Sigmoid colon (tissue), 7 donors: ENCODE results near the gene HEXD. TPM values are rescaled to one million over a fixed set of nuclear protein-coding genes. Genes with fewer than 3 reads are reported as not detected.

Experiments used
- DNase-seq: peaks from one replicate; pipeline ENCODE4 v3.0.0-alpha.2; 2019
- H3K27ac ChIP-seq, 4 donors: fragments of 200-600 bp; sonication (generic); one replicate each; pipeline ENCODE4 v1.5.1; 2016 to 2019; ENCODE audit warnings: mild to moderate bottlenecking in 1 of 4
- H3K27me3 ChIP-seq, 3 donors: fragments of 200-600 bp; sonication (generic); one replicate each; pipeline ENCODE4 v1.5.1; 2019; ENCODE audit warnings: mild to moderate bottlenecking in 1 of 3
- H3K36me3 ChIP-seq, 4 donors: fragments of 200-600 bp; sonication (generic); one replicate each; pipeline ENCODE4 v1.5.1; 2016 to 2019
- H3K4me1 ChIP-seq, 4 donors: fragments of 200-600 bp; sonication (generic); one replicate each; pipeline ENCODE4 v1.5.1; 2017 to 2019
- H3K4me3 ChIP-seq, 4 donors: fragments of 200-600 bp; sonication (generic); one replicate each; pipeline ENCODE4 v1.5.1; 2017 to 2019; ENCODE audit warnings: mild to moderate bottlenecking in 2 of 4, moderate library complexity in 1 of 4
- H3K9me3 ChIP-seq, 4 donors: fragments of 200-600 bp in 3 of 4; sonication (generic) in 3 of 4; one replicate each; pipeline versions ENCODE4 v1.5.1 to v1.6.1; 2013 to 2019
- CTCF ChIP-seq, 4 experiments: fragments of 450-650 bp in 3 of 4; fragments of 200-600 bp in 1 of 4; IDR thresholded peaks; one replicate each; pipeline ENCODE4 v1.5.1; 2016 to 2019; ENCODE audit warnings: antibody characterized with exemption in 4 of 4, mild to moderate bottlenecking in 3 of 4, moderate library complexity in 2 of 4
- EP300 ChIP-seq, 4 donors: sonication (generic); formaldehyde crosslinking; IDR thresholded peaks; one replicate each; pipeline ENCODE4 v1.6.1; 2017; ENCODE audit warnings: antibody characterized with exemption in 4 of 4
- POLR2A ChIP-seq, 2 donors: fragments of 450-650 bp; IDR thresholded peaks; one replicate each; pipeline ENCODE4 v1.6.1; 2016; ENCODE audit warnings: antibody characterized with exemption in 2 of 2, mild to moderate bottlenecking in 2 of 2, moderate library complexity in 2 of 2
- POLR2AphosphoS5 ChIP-seq, 4 donors: sonication (generic); formaldehyde crosslinking; IDR thresholded peaks; one replicate each; pipeline ENCODE4 v1.6.1; 2017; ENCODE audit warnings: antibody characterized with exemption in 4 of 4
- WGBS, 2 donors: extraction: QIAGEN DNeasy Blood & Tissue Kit; methylation state at CpG; one replicate each; pipeline ENCODE4 v1.1.7; 2013; 5-methylcytosine and 5-hydroxymethylcytosine counted together
- intact Hi-C: fragments of 100-400 bp; cut with DNase I; formaldehyde crosslinking; loops from one replicate; pipeline ENCODE4 v1.15.1; 2023
- polyA plus RNA-seq, 3 donors: library from polyadenylated mRNA; stranded (reverse); fragments of 200-250 nt; gene quantifications; one replicate each; pipeline ENCODE4 v1.2.3, GENCODE V29; 2013
- total RNA-seq, 4 donors: library from RNA; depleted of rRNA; stranded (reverse); fragments of >200 nt; gene quantifications; one replicate each; pipeline ENCODE4 v1.1.0, GENCODE V29; 2016
- donor health status: healthy with polysubstance abuse.
- donor health status: Bipolar disorder and iron deficiency.
- donor health status: healthy.

The HEXD gene
- total and polyA plus RNA-seq, 7 donors, result 9.5 to 46.2 (median 23.9) TPM

- H3K4me1 ChIP-seq, result peaks cover 0 to 12% (median 0%) of the 10 kb centered on the region in 4 donors
- 84 to 87% methylated on average over 7 of the region's 7 CpGs for WGBS, 2 donors
- peaks cover 0 to 45% (median 11%) of the 10 kb centered on the region in 4 donors for H3K36me3 ChIP-seq
- TF ChIP-seq EP300 (IDR thresholded peaks at IDR 0.05), result no peak
- H3K27ac ChIP-seq, result no peak overlapping the region
- H3K9me3 ChIP-seq, result no peaks in the 10 kb centered on the region
- DNase-seq, result no peak
- H3K27me3 ChIP-seq, result no peaks in the 10 kb centered on the region
- no peak overlapping the region for H3K4me3 ChIP-seq
- intact Hi-C loops, result no loop called here
Observed at GRCh38 chr17:82402865-82403264, 15.3 kb upstream of the HEXD start.

GRCh38 chr17:82403662-82404660 is 14.2 kb upstream of the HEXD start:
- no peaks in the 10 kb centered on the region for H3K9me3 ChIP-seq
- no peaks in the 10 kb centered on the region for H3K27me3 ChIP-seq
- 96% methylated on average over 67 of the region's 67 CpGs for WGBS, 2 donors
- H3K36me3 ChIP-seq, result peaks cover 0 to 50% (median 11%) of the 10 kb centered on the region in 4 donors
- H3K4me3 ChIP-seq, result no peak overlapping the region
- no peak for TF ChIP-seq EP300 (IDR thresholded peaks at IDR 0.05)
- no peak for TF ChIP-seq CTCF (IDR thresholded peaks at IDR 0.05)
- no peak for TF ChIP-seq POLR2AphosphoS5 (IDR thresholded peaks at IDR 0.05)
- TF ChIP-seq POLR2A (IDR thresholded peaks at IDR 0.05), result no peak
- peaks cover 0 to 12% (median 0%) of the 10 kb centered on the region in 4 donors for H3K4me1 ChIP-seq
- H3K27ac ChIP-seq, result no peak overlapping the region
- intact Hi-C loops, result no loop called here
- no peak for DNase-seq

- WGBS, 2 donors, result 93 to 94% methylated on average over 14 of the region's 14 CpGs
- TF ChIP-seq POLR2A (IDR thresholded peaks at IDR 0.05), result no peak
- no peak for TF ChIP-seq EP300 (IDR thresholded peaks at IDR 0.05)
- no peak for TF ChIP-seq CTCF (IDR thresholded peaks at IDR 0.05)
- no peak for TF ChIP-seq POLR2AphosphoS5 (IDR thresholded peaks at IDR 0.05)
- H3K9me3 ChIP-seq, result no peaks in the 10 kb centered on the region
- DNase-seq, result no peak
- intact Hi-C loops, result no loop called here
- H3K4me3 ChIP-seq, result no peak overlapping the region
- H3K4me1 ChIP-seq, result peaks cover 0 to 4% (median 0%) of the 10 kb centered on the region in 4 donors
- no peaks in the 10 kb centered on the region for H3K27me3 ChIP-seq
- no peak overlapping the region for H3K27ac ChIP-seq
- peaks cover 0 to 56% (median 11%) of the 10 kb centered on the region in 4 donors for H3K36me3 ChIP-seq
Observed at GRCh38 chr17:82405051-82405450, 13.1 kb upstream of the HEXD start.

GRCh38 chr17:82406131-82406671 is 11.9 kb upstream of the HEXD start:
- Histone ChIP-seq H3K36me3 (peaks cover 0 to 56% (median 11%) of the 10 kb centered on the region in 4 donors), H3K27me3 (no peaks in the 10 kb centered on the region), H3K27ac (no peak overlapping the region), H3K4me3 (no peak overlapping the region), H3K9me3 (no peaks in the 10 kb centered on the region), H3K4me1 (no peaks in the 10 kb centered on the region)
- no peak for DNase-seq
- no peak for TF ChIP-seq EP300 (IDR thresholded peaks at IDR 0.05)
- TF ChIP-seq CTCF (IDR thresholded peaks at IDR 0.05), result no peak
- TF ChIP-seq POLR2AphosphoS5 (IDR thresholded peaks at IDR 0.05), result no peak
- no peak for TF ChIP-seq POLR2A (IDR thresholded peaks at IDR 0.05)
- intact Hi-C loops, result no loop called here
- 94 to 97% methylated on average over 14 of the region's 14 CpGs for WGBS, 2 donors

- H3K27me3 ChIP-seq, result no peaks in the 10 kb centered on the region
- no peak overlapping the region for H3K4me3 ChIP-seq
- H3K36me3 ChIP-seq, result peaks cover 0 to 45% (median 11%) of the 10 kb centered on the region in 4 donors
- no peaks in the 10 kb centered on the region for H3K9me3 ChIP-seq
- DNase-seq, result no peak
- TF ChIP-seq POLR2A (IDR thresholded peaks at IDR 0.05) (no peak), CTCF (IDR thresholded peaks at IDR 0.05) (no peak), EP300 (IDR thresholded peaks at IDR 0.05) (no peak), POLR2AphosphoS5 (IDR thresholded peaks at IDR 0.05) (no peak)
- intact Hi-C loops, result no loop called here
- no peak overlapping the region for H3K27ac ChIP-seq
- WGBS, 2 donors, result 72 to 88% methylated on average over 13 of the region's 13 CpGs
- no peaks in the 10 kb centered on the region for H3K4me1 ChIP-seq
Observed at GRCh38 chr17:82407255-82407654, 10.9 kb upstream of the HEXD start.
